RKO (cell line): Measurements from ENCODE around the gene FLNB.
"Not testable (repeated sequence)": the region's sequence is repeated elsewhere in the genome, so short reads cannot be mapped to it uniquely, and the experiment has no call there.

Source experiments
- DNase-seq: peaks from one replicate; pipeline ENCODE4 v3.0.0-alpha.2; 2016; ENCODE audit warnings: low spot score

Gene FLNB

GRCh38 chr3:57982561-57983243 is 25.5 kb upstream of the FLNB start:
- no peak for DNase-seq

- DNase-seq: peak; percentile 87
Observed at GRCh38 chr3:57983734-57984518, 24.3 kb upstream of the FLNB start.

- DNase-seq: no peak
Observed at GRCh38 chr3:57985176-57985983, 22.8 kb upstream of the FLNB start.

- no peak for DNase-seq
Observed at GRCh38 chr3:57985984-57986246, 22.3 kb upstream of the FLNB start.

- DNase-seq: no peak
Observed at GRCh38 chr3:57986261-57986660, 22.0 kb upstream of the FLNB start.

- DNase-seq: not testable (repeated sequence)
Observed at GRCh38 chr3:57989198-57989597, 19.0 kb upstream of the FLNB start.

- DNase-seq: no peak
Observed at GRCh38 chr3:57989646-57990045, 18.6 kb upstream of the FLNB start.

- no peak for DNase-seq
Observed at GRCh38 chr3:57992452-57993213, 15.6 kb upstream of the FLNB start.

GRCh38 chr3:57998366-57999283 is 9.6 kb upstream of the FLNB start:
- DNase-seq: peak; percentile 47

GRCh38 chr3:57999417-58000115 is 8.7 kb upstream of the FLNB start:
- no peak for DNase-seq

GRCh38 chr3:58000306-58001085 is 7.7 kb upstream of the FLNB start:
- DNase-seq: no peak

GRCh38 chr3:58001086-58001467 is 7.1 kb upstream of the FLNB start:
- DNase-seq: no peak

- no peak for DNase-seq
Observed at GRCh38 chr3:58001979-58002378, 6.2 kb upstream of the FLNB start.

GRCh38 chr3:58003093-58003492 is 5.1 kb upstream of the FLNB start:
- no peak for DNase-seq

GRCh38 chr3:58004973-58005372 is 3.2 kb upstream of the FLNB start:
- peak; percentile 75 for DNase-seq

GRCh38 chr3:58005669-58006068 is 2.6 kb upstream of the FLNB start:
- DNase-seq: peak; percentile 84

GRCh38 chr3:58006661-58007060 is 1.6 kb upstream of the FLNB start:
- DNase-seq: no peak

GRCh38 chr3:58009026-58009748 is 965 bp downstream of the FLNB start:
- DNase-seq: peak; percentile 26
